ENCODE data around the gene ZNF253.
"Not testable (repeated sequence)": the region's sequence is repeated elsewhere in the genome, so short reads cannot be mapped to it uniquely, and the experiment has no call there.

Gene ZNF253

GRCh38 chr19:19865750-19866610 is at the start of gene ZNF253:
TSS of gene ZNF253 (plus strand) at chr19:19865882. CDS start at chr19:19865997, 115 bp downstream.
- DNase-seq = no peak

GRCh38 chr19:19816679-19817078 is 49.0 kb upstream of the ZNF253 start:
- DNase-seq = no peak

DNA sequence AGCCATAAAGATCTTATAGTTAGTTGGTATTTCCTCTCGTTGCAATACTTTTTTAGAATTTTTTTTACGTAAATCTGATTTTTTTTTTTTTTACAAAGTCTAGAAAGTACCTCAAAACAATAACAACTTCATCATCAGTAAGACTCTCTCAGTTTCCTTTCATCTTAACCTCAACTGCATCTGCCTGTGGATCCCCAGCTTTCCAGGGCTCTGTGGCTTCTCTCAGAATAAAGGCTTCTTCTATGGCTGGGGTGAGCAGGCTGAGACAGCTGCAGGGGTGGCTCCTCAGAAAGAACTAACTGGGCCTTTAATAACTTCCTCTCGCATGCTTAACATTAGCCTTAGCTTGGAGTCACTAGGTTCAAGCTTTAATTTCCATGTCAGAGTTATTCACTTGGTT is 48.3 kb upstream of the ZNF253 start:
- DNase-seq = no peak

- DNase-seq = no peak
Measured at GRCh38 chr19:19820774-19821320, 44.8 kb upstream of the ZNF253 start.

DNA sequence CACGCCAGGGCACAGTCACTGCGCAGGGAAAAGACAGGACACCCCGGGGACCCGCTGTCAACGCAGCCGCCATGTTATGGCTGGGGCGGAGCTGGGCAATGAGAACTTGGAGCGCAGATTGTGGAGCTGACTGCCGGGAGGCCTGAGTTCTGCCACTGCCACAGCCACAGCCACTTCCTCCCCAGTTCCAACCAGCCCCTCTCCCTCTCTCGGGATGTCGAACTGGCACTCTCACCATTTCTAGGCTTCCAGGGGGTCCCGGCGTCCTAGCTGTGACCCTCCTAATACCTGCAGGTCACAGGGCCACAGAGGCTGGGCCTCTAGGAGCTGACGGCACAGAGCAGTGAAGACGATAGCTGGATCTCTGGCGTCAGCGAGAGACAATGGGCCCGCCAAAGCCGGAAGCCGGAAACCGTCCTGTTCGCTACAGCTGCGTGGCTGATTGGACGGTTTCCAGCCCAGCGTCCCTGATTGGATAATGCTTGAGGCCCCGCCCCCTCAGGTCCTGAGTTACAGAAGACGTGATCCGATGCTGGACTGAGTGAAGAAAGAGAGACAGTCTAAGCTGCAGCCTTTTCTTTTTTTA is 44.2 kb upstream of the ZNF253 start, which contains the start of gene ZNF506:
Gene ZNF506, minus strand, starts transcription at position 385 of the 586 bp plus-strand sequence. Its CDS starts 147 bp downstream, at position 238.
- no peak for DNase-seq

DNA sequence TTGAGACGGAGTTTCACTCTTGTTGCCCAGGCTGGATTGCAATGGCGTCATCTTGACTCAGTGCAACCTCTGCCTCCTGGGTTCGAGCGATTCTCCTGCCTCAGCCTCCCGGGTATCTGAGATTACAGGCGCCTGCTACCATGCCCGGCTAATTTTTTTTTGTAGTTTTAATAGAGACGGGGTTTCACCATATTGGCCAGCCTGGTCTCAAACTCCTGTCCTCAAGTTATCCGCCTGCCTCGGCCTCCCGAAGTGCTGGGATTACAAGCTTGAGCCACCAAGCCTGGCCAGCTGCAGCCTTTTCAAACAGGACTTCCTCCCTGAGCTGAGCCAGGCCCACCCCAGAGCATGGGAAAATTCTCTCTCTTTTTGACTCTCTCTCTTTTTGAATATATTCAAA is 43.7 kb upstream of the ZNF253 start:
- not testable (repeated sequence) for DNase-seq

GRCh38 chr19:19823916-19824315 is 41.8 kb upstream of the ZNF253 start:
- DNase-seq = no peak

- no peak for DNase-seq
Measured at GRCh38 chr19:19826875-19827274, 38.8 kb upstream of the ZNF253 start.

GRCh38 chr19:19835560-19836038 is 30.1 kb upstream of the ZNF253 start:
- no peak for DNase-seq

- no peak for DNase-seq
Measured at GRCh38 chr19:19847781-19848180, 17.9 kb upstream of the ZNF253 start.

DNA sequence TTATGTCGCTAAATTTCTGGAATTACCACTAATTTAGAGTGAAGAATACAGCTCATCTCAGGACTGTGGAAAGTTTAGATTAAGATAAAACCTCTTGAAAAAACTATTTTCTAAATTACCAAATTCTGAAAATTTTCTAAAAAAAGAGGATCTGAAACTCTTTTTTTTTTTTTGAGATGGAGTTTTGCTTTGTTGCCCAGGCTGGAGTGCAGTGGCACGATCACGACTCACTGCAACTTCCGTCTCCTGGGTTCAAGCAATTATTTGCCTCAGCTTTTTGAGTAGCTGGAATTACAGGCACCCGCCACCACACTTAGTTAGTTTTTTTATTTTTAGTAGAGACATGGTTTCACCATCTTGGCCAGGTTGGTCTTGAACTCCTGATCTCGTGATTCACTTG is 16.6 kb upstream of the ZNF253 start:
- DNase-seq = no peak

GRCh38 chr19:19851740-19852139 is 13.9 kb upstream of the ZNF253 start:
- not testable (repeated sequence) for DNase-seq

DNA sequence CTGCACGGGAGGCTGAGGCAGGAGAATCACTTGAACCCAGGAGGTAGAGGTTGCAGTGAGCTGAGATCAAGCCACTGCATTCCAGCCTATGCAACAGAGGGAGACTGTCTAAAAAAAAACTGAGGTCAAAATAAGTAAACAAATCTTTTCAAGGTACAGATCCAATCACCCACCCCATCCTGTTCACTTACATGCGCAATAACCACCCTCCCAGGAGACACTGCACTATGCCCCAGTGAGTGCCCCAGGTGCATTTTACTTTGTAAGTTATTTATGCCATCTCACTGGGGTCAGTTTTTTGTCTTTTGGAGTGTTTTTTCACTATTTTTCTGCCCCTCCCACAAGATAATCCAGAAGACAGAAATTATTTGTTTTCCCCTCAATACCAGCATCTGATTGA is 6.9 kb upstream of the ZNF253 start:
- DNase-seq = no peak

DNA sequence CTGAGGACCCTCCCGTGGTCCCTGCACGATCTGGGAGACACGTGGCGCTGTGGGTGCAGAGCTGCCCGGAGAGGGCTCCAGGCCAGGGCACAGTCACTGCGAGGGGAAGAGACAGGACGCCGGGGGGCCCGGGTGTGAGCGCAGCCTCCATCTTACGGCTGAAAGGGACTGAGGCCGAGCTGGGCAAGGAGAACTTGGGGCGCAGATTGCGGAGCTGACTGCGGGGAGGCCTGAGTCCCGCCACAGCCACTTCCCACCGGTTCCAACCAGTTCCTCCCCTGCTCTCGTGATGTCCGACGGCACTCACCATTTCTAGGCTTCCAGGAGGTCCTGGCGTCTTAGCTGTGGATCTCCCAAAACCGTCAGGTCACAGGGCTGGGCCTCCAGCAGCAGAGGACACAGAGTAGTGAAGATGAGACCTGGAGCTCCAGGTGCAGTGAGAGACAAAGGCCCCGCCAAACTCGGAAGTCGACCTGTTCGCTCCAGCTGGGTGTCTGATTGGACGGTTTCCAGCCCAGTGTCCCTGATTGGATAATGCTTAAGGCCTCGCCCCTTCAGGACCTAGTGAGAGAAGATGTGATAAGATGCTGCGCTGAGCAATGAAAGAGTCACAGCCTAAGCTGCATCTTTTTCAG is 4.8 kb upstream of the ZNF253 start:
- no peak for DNase-seq

GRCh38 chr19:19866611-19867248 is 1.0 kb downstream of the ZNF253 start:
- no peak for DNase-seq

DNA sequence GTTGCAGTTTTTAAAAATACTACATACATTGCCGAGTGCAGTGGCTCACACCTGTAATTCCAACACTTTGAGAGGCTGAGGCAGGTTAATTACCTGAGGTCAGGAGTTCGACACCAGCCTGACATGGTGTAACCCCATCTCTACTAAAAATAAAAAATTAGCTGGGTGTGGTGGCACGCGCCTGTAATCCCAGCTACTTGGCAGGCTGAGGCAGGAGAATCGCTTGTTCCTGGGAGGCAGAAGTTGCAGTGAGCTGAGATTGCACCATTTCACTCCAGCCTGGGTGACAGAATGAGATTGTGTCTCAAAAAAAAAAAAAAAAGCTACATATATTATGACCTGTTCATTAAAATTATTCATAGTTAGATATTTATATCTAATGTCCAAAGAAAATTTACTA is 4.4 kb downstream of the ZNF253 start:
- not testable (repeated sequence) for DNase-seq

DNA sequence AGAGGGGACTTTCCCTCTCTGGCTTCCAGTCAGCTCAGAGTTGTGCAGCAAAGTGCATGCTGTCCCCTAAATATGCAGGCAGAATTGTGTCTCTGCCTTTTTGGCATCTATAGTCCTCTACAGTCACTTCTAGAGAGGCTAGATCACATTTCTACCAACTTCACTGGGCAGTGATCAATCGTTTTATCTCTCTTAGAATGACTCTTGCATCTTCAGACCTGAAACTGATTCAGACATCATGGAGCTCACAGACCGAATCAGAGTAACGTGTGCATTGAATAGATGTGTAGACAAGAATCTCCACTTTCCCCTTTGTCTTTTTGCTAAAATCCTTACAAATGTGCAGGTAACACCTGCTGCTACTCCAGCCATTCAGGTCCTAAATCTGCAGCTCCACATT is 6.2 kb downstream of the ZNF253 start:
- no peak for DNase-seq

- no peak for DNase-seq
Measured at GRCh38 chr19:19873381-19873780, 7.7 kb downstream of the ZNF253 start.

DNA sequence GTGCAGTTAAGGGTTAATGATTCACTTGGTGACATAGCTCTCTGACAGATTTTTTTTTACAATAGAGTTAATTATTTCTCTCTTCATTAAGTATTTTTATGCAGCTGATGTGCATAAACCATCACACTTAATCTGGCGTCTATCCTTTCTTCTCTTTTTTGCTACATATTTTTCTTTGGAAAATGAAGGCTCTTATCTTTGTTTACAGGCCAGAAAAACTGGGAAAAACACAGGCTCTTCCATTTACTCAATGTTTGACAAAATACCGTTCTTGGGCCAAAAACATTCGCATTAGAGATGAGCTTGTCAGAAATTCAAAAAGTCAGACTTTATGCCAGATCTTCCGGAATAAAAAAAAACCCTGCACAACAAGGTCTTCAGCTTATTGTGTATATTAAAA is 12.0 kb downstream of the ZNF253 start:
- no peak for DNase-seq

DNA sequence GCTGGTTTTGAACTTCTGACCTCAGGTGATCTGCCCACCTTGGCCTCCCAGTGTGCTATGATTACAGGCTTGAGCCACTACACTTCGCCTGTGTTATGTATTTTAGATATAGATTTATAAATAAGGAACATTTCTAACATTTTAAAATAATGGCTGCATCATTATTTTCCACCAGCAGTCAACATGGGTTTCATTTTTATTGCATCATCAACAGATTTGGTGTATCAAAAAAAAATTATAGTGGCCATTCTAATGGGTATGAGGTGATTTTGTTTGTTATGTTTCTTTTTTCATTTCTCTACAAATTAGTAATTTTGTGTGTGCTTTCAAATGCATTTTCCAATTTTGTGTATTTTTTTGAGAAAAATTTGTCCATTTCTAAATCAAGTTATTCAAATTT is 18.9 kb downstream of the ZNF253 start:
- no peak for DNase-seq

- DNase-seq = not testable (repeated sequence)
Measured at GRCh38 chr19:19892055-19892941, 26.6 kb downstream of the ZNF253 start.
